ENCODE data around the gene CLEC4D.
"Not testable (repeated sequence)": the region's sequence is repeated elsewhere in the genome, so short reads cannot be mapped to it uniquely, and the experiment has no call there.

Gene CLEC4D

GRCh38 chr12:8537820-8538219, 24.5 kb downstream of the CLEC4D start:
- not testable (repeated sequence) for DNase-seq (ENCODE audit: low read depth)

DNA sequence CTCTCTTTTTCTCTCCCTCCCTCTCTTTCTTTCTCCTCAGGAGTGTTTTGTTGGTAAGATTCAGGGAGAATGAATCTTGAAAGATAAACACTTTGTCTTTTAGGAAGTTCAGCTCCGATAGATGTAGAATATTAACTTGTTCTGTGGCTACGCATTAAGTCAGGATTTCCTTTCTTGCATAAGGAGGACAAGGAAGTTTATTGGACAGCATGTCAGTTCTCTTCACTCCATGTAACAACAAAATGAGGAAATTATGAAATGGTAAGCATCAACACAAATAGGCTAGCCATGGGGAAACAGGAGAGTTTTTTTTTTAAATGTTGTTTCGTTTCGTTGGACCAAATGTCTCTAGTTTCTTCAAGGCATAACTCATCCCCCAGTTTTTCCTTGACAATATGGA, 27.5 kb downstream of the CLEC4D start, which contains the start of gene CLEC4E:
Gene CLEC4E, minus strand, starts transcription at position 75 of the 400 bp plus-strand sequence. CDS start 108 bp downstream, outside the sequence.
- not testable (repeated sequence) for DNase-seq (ENCODE audit: low read depth)

GRCh38 chr12:8541562-8541961, 28.3 kb downstream of the CLEC4D start:
- no peak for DNase-seq (ENCODE audit: low read depth)

DNA sequence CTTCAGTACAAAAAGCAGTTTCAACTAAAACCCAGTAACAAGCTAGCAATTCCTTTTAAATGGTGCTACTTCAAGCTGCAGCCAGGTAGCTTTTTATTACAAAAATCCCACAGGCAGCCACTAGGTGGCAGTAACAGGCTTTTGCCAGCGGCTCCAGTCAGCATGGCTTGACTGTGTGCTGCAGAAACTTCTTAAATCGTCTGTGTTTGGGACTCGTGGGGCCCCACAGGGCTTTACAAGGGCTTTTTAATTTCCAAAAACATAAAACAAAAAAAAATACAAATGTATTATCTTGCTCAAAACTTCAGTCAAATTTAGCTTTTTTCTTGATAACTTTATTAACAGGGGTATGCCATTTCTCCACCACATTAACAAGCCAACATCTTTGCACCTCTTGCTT, 31.0 kb downstream of the CLEC4D start:
- peak; percentile 64 for DNase-seq (ENCODE audit: low read depth)

DNA sequence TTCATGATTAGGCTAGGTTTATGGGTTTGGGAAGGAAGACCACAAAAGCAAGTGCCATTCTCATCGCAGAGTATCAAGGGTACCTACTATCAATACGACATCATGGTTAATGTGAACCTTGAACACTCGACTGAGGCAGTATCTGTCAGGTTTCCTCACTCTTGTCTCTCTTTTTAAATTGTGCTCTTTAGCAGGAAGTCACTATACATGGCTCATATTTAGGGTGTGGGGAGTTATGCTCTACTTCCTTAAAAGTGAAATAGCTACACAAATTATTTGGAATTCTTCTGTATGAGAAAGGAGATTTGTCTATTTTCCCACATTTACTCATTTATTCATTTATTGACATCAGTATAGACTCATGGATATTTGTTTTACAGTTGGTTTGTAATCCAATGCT, 33.3 kb downstream of the CLEC4D start:
- no peak for DNase-seq (ENCODE audit: low read depth)

GRCh38 chr12:8547645-8548044, 34.3 kb downstream of the CLEC4D start:
- DNase-seq (ENCODE audit: low read depth), result no peak

DNA sequence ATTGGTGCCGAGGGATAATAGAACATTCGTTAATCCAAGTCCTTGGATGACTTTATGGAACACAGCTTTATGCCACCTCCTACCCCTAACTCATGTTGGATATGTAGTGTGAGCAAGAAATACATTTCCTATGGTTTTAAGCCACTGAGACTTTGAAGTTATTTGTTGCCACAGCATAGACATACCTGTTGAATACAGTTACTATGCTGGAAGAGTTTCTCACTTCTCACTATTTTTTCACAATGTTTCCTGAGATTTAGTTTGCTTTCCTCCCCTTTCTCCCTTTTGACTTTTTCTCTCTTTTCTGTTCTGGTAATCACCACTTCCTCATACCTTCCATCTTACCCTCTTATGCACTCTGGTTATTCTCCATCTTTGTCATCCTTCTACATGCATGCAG, 34.9 kb downstream of the CLEC4D start:
- DNase-seq (ENCODE audit: low read depth), result no peak

- no peak for DNase-seq (ENCODE audit: low read depth)
These were observed 36.1 kb downstream of the CLEC4D start for GRCh38 chr12:8549381-8549780.

DNA sequence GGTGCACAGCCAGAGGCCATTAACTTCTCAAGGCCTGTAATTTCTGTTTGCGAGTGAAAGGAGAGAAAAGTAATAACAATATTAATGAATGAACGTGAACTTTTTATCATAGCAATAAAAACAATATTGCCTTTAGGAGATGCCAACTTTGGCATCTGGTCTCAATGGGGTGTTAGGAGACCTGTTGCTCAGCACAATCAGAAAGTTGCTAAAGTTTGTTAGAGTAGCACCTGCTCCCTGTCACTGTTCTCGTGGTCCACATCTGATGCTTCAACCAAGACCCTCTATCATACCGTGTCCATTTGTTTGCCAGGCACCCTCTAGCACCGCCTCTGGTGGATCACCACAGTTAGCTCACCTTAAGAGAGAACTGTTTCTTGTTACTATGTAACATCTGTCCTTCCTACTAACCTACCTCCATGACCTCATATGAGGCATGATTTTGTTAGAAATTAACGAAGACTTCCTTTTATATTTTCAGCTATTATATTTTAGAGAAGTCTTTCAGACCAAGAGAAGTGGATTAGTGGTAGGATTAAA, 39.9 kb downstream of the CLEC4D start:
- no peak for DNase-seq (ENCODE audit: low read depth)

- DNase-seq (ENCODE audit: low read depth), result no peak
These were observed 41.3 kb downstream of the CLEC4D start for GRCh38 chr12:8554451-8555195.

- DNase-seq (ENCODE audit: low read depth), result no peak
These were observed 43.3 kb downstream of the CLEC4D start for GRCh38 chr12:8556531-8557097.

GRCh38 chr12:8559676-8560075, 46.4 kb downstream of the CLEC4D start:
- DNase-seq (ENCODE audit: low read depth), result no peak

DNA sequence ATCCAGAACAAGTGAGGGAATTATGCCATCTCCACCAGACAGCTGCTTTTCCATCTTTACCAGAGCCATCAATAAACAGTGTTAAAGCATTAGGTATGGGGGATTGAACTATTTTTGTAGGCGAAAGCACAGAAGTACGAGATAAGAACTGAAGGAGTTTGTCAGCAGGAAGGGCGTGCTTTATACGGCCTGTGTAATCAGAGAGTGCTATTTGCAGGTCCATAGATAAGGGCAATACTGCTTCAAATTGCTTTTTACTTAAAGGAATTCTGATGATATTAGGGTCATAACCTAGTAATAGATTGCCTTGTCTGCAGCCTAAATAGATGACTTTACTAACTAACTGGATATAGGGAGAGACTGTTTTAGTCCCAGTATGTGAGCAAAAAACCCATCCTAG, 47.7 kb downstream of the CLEC4D start:
- no peak for DNase-seq (ENCODE audit: low read depth)

DNA sequence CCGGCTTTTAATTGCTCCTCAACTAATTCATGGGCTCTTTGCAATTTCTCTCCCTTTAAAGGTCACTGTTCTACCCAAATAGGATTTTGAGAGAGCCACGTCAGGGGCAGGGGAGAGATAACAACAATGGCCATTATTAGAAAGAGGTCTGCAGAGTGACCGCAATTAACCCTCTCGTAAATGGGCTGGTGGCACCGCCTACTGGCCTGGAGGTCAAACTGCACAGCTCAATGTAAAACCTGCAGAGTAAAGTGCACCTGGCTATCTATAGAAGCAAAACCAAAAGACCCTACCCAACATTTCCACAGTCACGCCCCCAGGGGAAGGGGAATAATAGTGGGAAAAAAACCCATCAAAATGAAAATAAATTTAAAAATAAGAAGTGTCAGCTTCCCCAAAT, 49.0 kb downstream of the CLEC4D start:
- no peak for DNase-seq (ENCODE audit: low read depth)

GRCh38 chr12:8563356-8563755, 50.1 kb downstream of the CLEC4D start:
- DNase-seq (ENCODE audit: low read depth), result no peak

DNA sequence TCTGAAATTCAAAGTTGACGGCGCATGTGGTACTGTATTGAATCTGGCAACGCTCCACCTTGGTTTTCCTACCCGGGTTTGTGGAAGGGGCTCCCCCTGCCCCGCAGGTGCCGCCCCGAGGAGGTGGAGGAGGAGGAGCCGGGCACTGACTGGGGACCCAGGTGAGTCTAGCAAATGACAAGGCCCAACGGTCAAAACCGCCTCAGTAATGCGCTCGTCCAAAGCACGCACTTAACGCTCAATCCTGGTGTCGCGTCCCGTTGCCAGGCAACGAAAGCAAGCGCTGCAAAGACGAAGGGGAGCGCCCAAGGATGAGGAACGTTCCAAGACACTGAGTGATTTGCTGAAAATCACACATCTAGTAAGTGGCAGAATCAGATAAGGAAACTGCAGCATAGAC, 51.4 kb downstream of the CLEC4D start:
- DNase-seq (ENCODE audit: low read depth), result no peak

DNA sequence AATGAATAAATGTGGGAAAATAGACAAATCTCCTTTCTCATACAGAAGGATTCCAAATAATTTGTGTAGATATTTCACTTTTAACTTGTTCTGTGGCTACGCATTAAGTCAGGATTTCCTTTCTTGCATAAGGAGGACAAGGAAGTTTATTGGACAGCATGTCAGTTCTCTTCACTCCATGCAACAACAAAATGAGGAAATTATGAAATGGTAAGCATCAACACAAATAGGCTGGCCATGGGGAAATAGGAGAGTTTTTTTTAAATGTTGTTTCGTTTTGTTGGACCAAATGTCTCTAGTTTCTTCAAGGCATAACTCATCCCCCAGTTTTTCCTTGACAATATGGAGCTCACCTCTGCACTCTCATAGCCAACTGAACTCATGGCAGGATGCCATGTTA, 52.7 kb downstream of the CLEC4D start:
- not testable (repeated sequence) for DNase-seq (ENCODE audit: low read depth)

DNA sequence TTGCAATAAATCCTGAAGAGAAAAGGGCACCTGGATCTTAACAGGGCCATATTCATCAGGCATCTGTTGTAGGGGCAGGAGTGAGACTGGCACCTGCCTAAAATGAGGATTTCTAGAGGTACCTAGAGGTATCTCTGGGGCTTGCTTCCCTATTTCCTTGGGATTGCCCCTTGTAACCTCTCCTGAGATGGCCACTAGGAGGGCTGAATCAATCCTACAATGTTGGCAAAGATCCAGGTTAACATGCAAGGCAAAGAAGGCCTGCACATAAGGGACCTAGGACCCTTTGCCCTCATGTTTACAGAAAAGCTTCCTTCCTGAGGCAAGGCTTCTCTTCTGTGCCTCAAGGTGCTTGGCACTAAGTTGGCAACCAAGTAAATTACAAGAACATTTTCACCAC, 53.2 kb downstream of the CLEC4D start:
- no peak for DNase-seq (ENCODE audit: low read depth)

Measured in stimulated activated CD8-positive, alpha-beta memory T cell treated with anti-CD3 and anti-CD28 coated beads, Interleukin-12 subunit alpha, Interleukin-12 subunit beta, amount 100 ng/mL, for 1 hour (primary cell).